NCI-H526 (cell line): ENCODE results near the gene LRRC1.
A peak's percentile ranks its signal among the peaks of the same experiment; 100 is the strongest.
"Not testable (repeated sequence)": the region's sequence is repeated elsewhere in the genome, so short reads cannot be mapped to it uniquely, and the experiment has no call there.

Source experiments
- DNase-seq, 2 experiments: peaks; one replicate each; lab custom pipeline; 2025; lab: John Stamatoyannopoulos, UW

The LRRC1 gene

GRCh38 chr6:53792973-53793317, 1.9 kb upstream of the LRRC1 start:
- no peak for DNase-seq

- peak; percentile 72 to 89 for DNase-seq
These were observed 1.3 kb upstream of the LRRC1 start for GRCh38 chr6:53793318-53794136.

- DNase-seq, result peak; percentile 74 to 85
These were observed 577 bp upstream of the LRRC1 start for GRCh38 chr6:53794137-53794719.

- DNase-seq, result peak; percentile 38 to 81
These were observed 516 bp downstream of the LRRC1 start for GRCh38 chr6:53795340-53795701.

- peak; percentile 17 to 74 for DNase-seq
These were observed 1.1 kb downstream of the LRRC1 start for GRCh38 chr6:53795702-53796450.

GRCh38 chr6:53796451-53796780, 1.6 kb downstream of the LRRC1 start:
- DNase-seq, result no peak

GRCh38 chr6:53796791-53797190, 2.0 kb downstream of the LRRC1 start:
- DNase-seq, result no peak

- no peak for DNase-seq
These were observed 2.5 kb downstream of the LRRC1 start for GRCh38 chr6:53797304-53797703.

GRCh38 chr6:53799340-53799739, 4.5 kb downstream of the LRRC1 start:
- DNase-seq, result no peak

- no peak for DNase-seq
These were observed 6.2 kb downstream of the LRRC1 start for GRCh38 chr6:53801022-53801421.

- no peak for DNase-seq
These were observed 7.8 kb downstream of the LRRC1 start for GRCh38 chr6:53802582-53802981.

GRCh38 chr6:53803081-53803860, 8.5 kb downstream of the LRRC1 start:
- no peak for DNase-seq

GRCh38 chr6:53805016-53805415, 10.2 kb downstream of the LRRC1 start:
- DNase-seq, result no peak

GRCh38 chr6:53805725-53806124, 10.9 kb downstream of the LRRC1 start:
- DNase-seq, result no peak

- not testable (repeated sequence) for DNase-seq
These were observed 12.8 kb downstream of the LRRC1 start for GRCh38 chr6:53807606-53808005.

GRCh38 chr6:53808302-53808881, 13.6 kb downstream of the LRRC1 start:
- no peak for DNase-seq

GRCh38 chr6:53809691-53810090, 14.9 kb downstream of the LRRC1 start:
- DNase-seq, result no peak

GRCh38 chr6:53811082-53811481, 16.3 kb downstream of the LRRC1 start:
- DNase-seq, result no peak

- DNase-seq, result no peak
These were observed 16.9 kb downstream of the LRRC1 start for GRCh38 chr6:53811746-53812145.

- DNase-seq, result no peak
These were observed 18.3 kb downstream of the LRRC1 start for GRCh38 chr6:53813096-53813495.

GRCh38 chr6:53813801-53814200, 19.0 kb downstream of the LRRC1 start:
- no peak for DNase-seq

GRCh38 chr6:53814353-53814752, 19.5 kb downstream of the LRRC1 start:
- DNase-seq, result no peak
